Keratinocyte (primary cell): ENCODE measurements around the gene ARSB. TPM values are rescaled to one million over a fixed set of nuclear protein-coding genes. Genes with fewer than 3 reads are reported as not detected.

ENCODE experiments used
- DNase-seq: peaks from one replicate; pipeline ENCODE4 v3.0.0-alpha.2; 2011; ENCODE audit warnings: low read depth, missing footprints, low spot score
- FAIRE-seq: peaks from 2 replicates; lab custom pipeline; 2011; peaks lifted over from hg19 to GRCh38; lab: Jason Lieb, UNC
- H2AFZ ChIP-seq: 2 replicates; pipeline ENCODE4 v1.6.0; 2012; ENCODE audit warnings: low read length, control low read depth, inconsistent platforms; ENCODE audit not compliant: control insufficient read depth
- H3K27ac ChIP-seq: 2 replicates; pipeline ENCODE4 v1.5.1; 2011; ENCODE audit warnings: low read length; ENCODE audit not compliant: control insufficient read depth, insufficient read depth
- H3K27me3 ChIP-seq: 3 replicates; pipeline ENCODE4 v1.6.0; 2011; ENCODE audit warnings: low read length; ENCODE audit not compliant: control insufficient read depth, insufficient read depth; ENCODE audit errors: extremely low read depth
- H3K36me3 ChIP-seq, 2 experiments: 2 replicates in 1 of 2; 3 replicates in 1 of 2; pipeline ENCODE4 v1.5.1; 2011; ENCODE audit warnings: low read length in 2 of 2, mild to moderate bottlenecking in 1 of 2; ENCODE audit not compliant: control insufficient read depth in 2 of 2, insufficient read depth in 2 of 2; ENCODE audit errors: extremely low read depth in 1 of 2
- H3K4me1 ChIP-seq: 3 replicates; pipeline ENCODE4 v1.5.1; 2011; ENCODE audit warnings: low read length; ENCODE audit not compliant: control insufficient read depth, insufficient read depth; ENCODE audit errors: extremely low read depth
- H3K4me2 ChIP-seq: 3 replicates; pipeline ENCODE4 v1.6.0; 2011; ENCODE audit warnings: low read depth, low read length; ENCODE audit not compliant: control insufficient read depth, insufficient read depth; ENCODE audit errors: extremely low read depth
- H3K4me3 ChIP-seq, 3 experiments: fragments of 200-600 bp in 1 of 3; sonication (generic) in 1 of 3; 2 replicates in 2 of 3; 3 replicates in 1 of 3; pipeline ENCODE4 v1.5.1; 2011 to 2016; ENCODE audit warnings: low read length in 3 of 3, mild to moderate bottlenecking in 3 of 3, control low read depth in 2 of 3, inconsistent platforms in 1 of 3, low read depth in 1 of 3, mixed read lengths in 1 of 3, mixed run types in 1 of 3, moderate library complexity in 1 of 3; ENCODE audit not compliant: control insufficient read depth in 2 of 3, insufficient read depth in 2 of 3; ENCODE audit errors: extremely low read depth in 1 of 3
- H3K79me2 ChIP-seq: 2 replicates; pipeline ENCODE4 v1.6.0; 2012; ENCODE audit warnings: low read length; ENCODE audit not compliant: control insufficient read depth, insufficient read depth
- H3K9ac ChIP-seq: 3 replicates; pipeline ENCODE4 v1.6.0; 2011; ENCODE audit warnings: low read length; ENCODE audit not compliant: control insufficient read depth, insufficient read depth; ENCODE audit errors: extremely low read depth
- H3K9me1 ChIP-seq: 3 replicates; pipeline ENCODE4 v1.6.0; 2011; ENCODE audit warnings: low read length; ENCODE audit not compliant: control insufficient read depth, insufficient read depth; ENCODE audit errors: extremely low read depth
- H3K9me3 ChIP-seq: 2 replicates; pipeline ENCODE4 v1.5.1; 2012; ENCODE audit warnings: low read depth, low read length; ENCODE audit not compliant: control insufficient read depth
- H4K20me1 ChIP-seq: 3 replicates; pipeline ENCODE4 v1.6.0; 2011; ENCODE audit warnings: low read length; ENCODE audit not compliant: control insufficient read depth, insufficient read depth; ENCODE audit errors: extremely low read depth
- EZH2 ChIP-seq: IDR thresholded peaks from one replicate; pipeline ENCODE4 v1.6.1; 2012; ENCODE audit warnings: inconsistent platforms, mild to moderate bottlenecking, low read length, moderate library complexity
- dilution Hi-C: fragments of 300-500 bp; cut with MboI; formaldehyde crosslinking; loops from one replicate; pipeline ENCODE4 v1.7.0; 2020; ENCODE audit warnings: low sequenced_read_pairs; ENCODE audit not compliant: extremely low pct_ligation_motif_present
- polyA plus RNA-seq, 5 experiments: library from polyadenylated mRNA; depleted of rRNA in 3 of 5; stranded (reverse) in 3 of 5; stranded (forward) in 1 of 5; unstranded in 1 of 5; fragments of >200 nt; gene quantifications; 1 replicate in 1 of 5; 2 replicates in 3 of 5; 3 replicates in 1 of 5; pipeline versions ENCODE4 v1.2.1 to v1.2.3, GENCODE V29; 2011 to 2012; ENCODE audit warnings: missing spikeins in 2 of 5, low read depth in 1 of 5, low replicate concordance in 1 of 5
- TF ChIP-seq, protein P1 (sequence below), 3 experiments: IDR thresholded peaks in 1 of 3; conservative IDR thresholded peaks in 1 of 3; optimal IDR thresholded peaks in 1 of 3; 2 replicates in 2 of 3; 3 replicates in 1 of 3; pipeline versions ENCODE3 to v1.5.1; 2011; ENCODE audit warnings: low read length in 3 of 3, mild to moderate bottlenecking in 3 of 3, moderate library complexity in 2 of 3, control low read depth in 1 of 3, inconsistent platforms in 1 of 3; ENCODE audit not compliant: insufficient read depth in 2 of 3; ENCODE audit errors: extremely low read depth in 1 of 3

Gene ARSB
- polyA plus RNA-seq, 1 donor (not counting 4 experiments of a cell fraction or from before 2014, with no cell fraction given): 4.5 TPM

DNA sequence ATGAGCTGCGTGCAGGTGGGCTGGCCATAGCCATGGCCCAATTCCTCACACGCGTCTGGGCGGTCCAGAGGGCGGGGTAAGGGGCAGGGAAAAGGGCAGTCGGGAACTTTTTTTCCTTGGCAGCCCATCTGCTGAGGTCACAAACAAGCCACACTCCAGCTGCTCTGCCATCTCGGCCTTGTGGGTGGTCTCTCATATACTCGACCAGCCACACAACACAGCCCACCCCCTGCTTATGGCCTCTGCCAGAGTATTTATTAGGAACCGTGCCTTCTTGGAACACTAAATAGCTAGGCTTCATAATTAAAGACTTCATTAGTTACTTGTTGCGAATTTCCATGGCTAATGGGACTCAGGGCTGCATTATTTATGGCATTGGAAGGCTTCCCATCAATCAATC, 238.1 kb downstream of the ARSB start:
- H3K4me1 ChIP-seq: no peaks in the 10 kb centered on the region
- DNase-seq (no peak), FAIRE-seq (no peak)
- TF ChIP-seq, protein P1, sequence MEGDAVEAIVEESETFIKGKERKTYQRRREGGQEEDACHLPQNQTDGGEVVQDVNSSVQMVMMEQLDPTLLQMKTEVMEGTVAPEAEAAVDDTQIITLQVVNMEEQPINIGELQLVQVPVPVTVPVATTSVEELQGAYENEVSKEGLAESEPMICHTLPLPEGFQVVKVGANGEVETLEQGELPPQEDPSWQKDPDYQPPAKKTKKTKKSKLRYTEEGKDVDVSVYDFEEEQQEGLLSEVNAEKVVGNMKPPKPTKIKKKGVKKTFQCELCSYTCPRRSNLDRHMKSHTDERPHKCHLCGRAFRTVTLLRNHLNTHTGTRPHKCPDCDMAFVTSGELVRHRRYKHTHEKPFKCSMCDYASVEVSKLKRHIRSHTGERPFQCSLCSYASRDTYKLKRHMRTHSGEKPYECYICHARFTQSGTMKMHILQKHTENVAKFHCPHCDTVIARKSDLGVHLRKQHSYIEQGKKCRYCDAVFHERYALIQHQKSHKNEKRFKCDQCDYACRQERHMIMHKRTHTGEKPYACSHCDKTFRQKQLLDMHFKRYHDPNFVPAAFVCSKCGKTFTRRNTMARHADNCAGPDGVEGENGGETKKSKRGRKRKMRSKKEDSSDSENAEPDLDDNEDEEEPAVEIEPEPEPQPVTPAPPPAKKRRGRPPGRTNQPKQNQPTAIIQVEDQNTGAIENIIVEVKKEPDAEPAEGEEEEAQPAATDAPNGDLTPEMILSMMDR (optimal IDR thresholded peaks at IDR 0.05 in 1 of 3, IDR thresholded peaks at IDR 0.05 in 1 of 3, conservative IDR thresholded peaks at IDR 0.05 in 1 of 3; ENCODE audit: extremely low read depth in 1 of 3, insufficient read depth in 2 of 3, low read length in 3 of 3): no peak
- TF ChIP-seq EZH2: no peak
- H3K36me3 ChIP-seq: no peaks in the 10 kb centered on the region
- no peak overlapping the region for H2AFZ ChIP-seq
- no peak overlapping the region for H3K4me2 ChIP-seq
- peaks cover 2% of the 10 kb centered on the region for H3K27me3 ChIP-seq
- dilution Hi-C loops: no loop called here
- H3K79me2 ChIP-seq: no peaks in the 10 kb centered on the region
- no peak overlapping the region for H3K9ac ChIP-seq
- H3K9me1 ChIP-seq: no peaks in the 10 kb centered on the region
- no peaks in the 10 kb centered on the region for H3K9me3 ChIP-seq
- no peak overlapping the region for H3K27ac ChIP-seq
- no peak overlapping the region for H3K4me3 ChIP-seq
- H4K20me1 ChIP-seq: no peaks in the 10 kb centered on the region

DNA sequence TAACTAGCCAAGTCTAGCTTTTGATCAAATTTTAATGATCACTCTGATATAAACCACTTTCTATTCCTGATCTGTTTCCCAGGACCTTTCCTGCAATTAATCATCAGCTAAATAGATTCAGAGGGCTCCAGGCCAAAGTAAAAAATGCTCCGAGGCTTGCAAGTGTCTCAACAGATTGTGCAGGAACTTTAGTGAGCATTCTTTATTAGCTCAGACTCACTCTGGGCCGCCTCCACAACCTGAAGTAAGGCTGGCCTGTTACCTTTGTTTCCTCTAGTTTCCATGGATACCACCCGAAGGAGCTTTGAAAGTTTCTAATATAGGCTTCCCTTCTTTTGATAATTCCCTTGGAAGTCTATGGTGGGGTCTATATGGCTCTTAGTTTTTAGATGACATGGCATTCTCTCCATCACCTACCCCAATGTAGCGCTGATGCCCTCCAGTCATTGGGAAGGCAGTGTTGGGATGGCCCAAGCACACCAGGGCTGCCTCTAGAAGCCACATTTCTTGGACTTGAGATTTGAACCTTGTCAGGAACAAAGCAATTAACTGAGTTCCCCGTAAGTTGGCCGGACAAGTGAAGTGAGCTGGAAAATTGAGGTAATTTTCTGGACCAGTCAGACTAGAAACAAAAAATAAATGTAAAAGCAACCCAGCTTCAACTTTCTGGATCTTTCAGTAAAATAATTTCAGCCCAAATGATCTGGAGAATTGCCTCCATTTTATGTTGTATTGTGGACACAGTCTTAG, 238.9 kb downstream of the ARSB start:
- Histone ChIP-seq H3K79me2 (no peaks in the 10 kb centered on the region), H3K4me1 (no peaks in the 10 kb centered on the region), H3K4me2 (no peak overlapping the region), H3K9me3 (no peaks in the 10 kb centered on the region), H3K27ac (no peak overlapping the region), H3K9me1 (no peaks in the 10 kb centered on the region), H2AFZ (no peak overlapping the region), H3K27me3 (peaks cover 2% of the 10 kb centered on the region), H3K9ac (no peak overlapping the region), H4K20me1 (no peaks in the 10 kb centered on the region), H3K36me3 (no peaks in the 10 kb centered on the region), H3K4me3 (no peak overlapping the region)
- TF ChIP-seq, protein P1 (optimal IDR thresholded peaks at IDR 0.05 in 1 of 3, IDR thresholded peaks at IDR 0.05 in 1 of 3, conservative IDR thresholded peaks at IDR 0.05 in 1 of 3; ENCODE audit: extremely low read depth in 1 of 3, insufficient read depth in 2 of 3, low read length in 3 of 3): no peak
- TF ChIP-seq EZH2: no peak
- DNase-seq (no peak), FAIRE-seq (no peak)
- dilution Hi-C loops: no loop called here
